H54 (cell line): ENCODE measurements around the gene CLTC.
"Not testable (repeated sequence)": the region's sequence is repeated elsewhere in the genome, so short reads cannot be mapped to it uniquely, and the experiment has no call there.

ENCODE experiments used
- DNase-seq: peaks from one replicate; pipeline ENCODE4 v3.0.0; 2011; ENCODE audit warnings: low spot score, mixed read lengths; ENCODE audit not compliant: insufficient read length
- FAIRE-seq: peaks from 3 replicates; lab custom pipeline; 2011; peaks lifted over from hg19 to GRCh38; lab: Jason Lieb, UNC
- POLR2A ChIP-seq: IDR thresholded peaks from 2 replicates; pipeline ENCODE4 v1.6.1; 2011; ENCODE audit warnings: low read depth, mild to moderate bottlenecking, low read length

Gene CLTC

GRCh38 chr17:59643159-59644140 is 23.8 kb downstream of the CLTC start:
- DNase-seq: no peak
- TF ChIP-seq POLR2A: no peak
- peak; percentile 87 for FAIRE-seq

GRCh38 chr17:59647288-59647687 is 27.6 kb downstream of the CLTC start:
- no peak for FAIRE-seq
- no peak for TF ChIP-seq POLR2A
- no peak for DNase-seq

- no peak for TF ChIP-seq POLR2A
- FAIRE-seq (no peak), DNase-seq (no peak)
These were observed 30.2 kb downstream of the CLTC start for GRCh38 chr17:59649886-59650285.

GRCh38 chr17:59650642-59651041 is 30.9 kb downstream of the CLTC start:
- DNase-seq: no peak
- no peak for TF ChIP-seq POLR2A
- no peak for FAIRE-seq

- FAIRE-seq: peak; percentile 67
- DNase-seq: no peak
- no peak for TF ChIP-seq POLR2A
These were observed 31.7 kb downstream of the CLTC start for GRCh38 chr17:59651346-59651745.

GRCh38 chr17:59652119-59652518 is 32.4 kb downstream of the CLTC start:
- DNase-seq (no peak), FAIRE-seq (peak; percentile 20)
- no peak for TF ChIP-seq POLR2A

- not testable (repeated sequence) for DNase-seq, FAIRE-seq
These were observed 36.9 kb downstream of the CLTC start for GRCh38 chr17:59656624-59657023.

- FAIRE-seq (peak; percentile 70), DNase-seq (no peak)
- no peak for TF ChIP-seq POLR2A
These were observed 46.5 kb downstream of the CLTC start for GRCh38 chr17:59666235-59666634.

- no peak for TF ChIP-seq POLR2A
- DNase-seq (peak; percentile 17), FAIRE-seq (peak; percentile 99)
These were observed 49.1 kb downstream of the CLTC start for GRCh38 chr17:59668816-59669215.

GRCh38 chr17:59669411-59669810 is 49.7 kb downstream of the CLTC start:
- FAIRE-seq: peak; percentile 61
- TF ChIP-seq POLR2A: no peak
- DNase-seq: no peak

- no peak for TF ChIP-seq POLR2A
- FAIRE-seq: peak; percentile 57
- no peak for DNase-seq
These were observed 50.2 kb downstream of the CLTC start for GRCh38 chr17:59669944-59670343.

- FAIRE-seq (peak; percentile 96), DNase-seq (no peak)
- TF ChIP-seq POLR2A: no peak
These were observed 51.7 kb downstream of the CLTC start for GRCh38 chr17:59671386-59671785.

- FAIRE-seq: no peak
- no peak for DNase-seq
- TF ChIP-seq POLR2A: no peak
These were observed 55.5 kb downstream of the CLTC start for GRCh38 chr17:59675231-59675630.

GRCh38 chr17:59676716-59677115 is 57.0 kb downstream of the CLTC start:
- DNase-seq: no peak
- no peak for TF ChIP-seq POLR2A
- FAIRE-seq: peak; percentile 41

GRCh38 chr17:59678918-59679317 is 59.2 kb downstream of the CLTC start:
- TF ChIP-seq POLR2A: no peak
- DNase-seq (no peak), FAIRE-seq (peak; percentile 55)
